Keratinocyte (primary cell): Measurements from ENCODE around the gene ZNF302. TPM values are rescaled to one million over a fixed set of nuclear protein-coding genes. Genes with fewer than 3 reads are reported as not detected.

Source experiments
- DNase-seq: peaks from one replicate; pipeline ENCODE4 v3.0.0-alpha.2; 2011; ENCODE audit warnings: low read depth, missing footprints, low spot score
- FAIRE-seq: peaks from 2 replicates; lab custom pipeline; 2011; peaks lifted over from hg19 to GRCh38; lab: Jason Lieb, UNC
- H2AFZ ChIP-seq: 2 replicates; pipeline ENCODE4 v1.6.0; 2012; ENCODE audit warnings: low read length, control low read depth, inconsistent platforms; ENCODE audit not compliant: control insufficient read depth
- H3K27ac ChIP-seq: 2 replicates; pipeline ENCODE4 v1.5.1; 2011; ENCODE audit warnings: low read length; ENCODE audit not compliant: control insufficient read depth, insufficient read depth
- H3K27me3 ChIP-seq: 3 replicates; pipeline ENCODE4 v1.6.0; 2011; ENCODE audit warnings: low read length; ENCODE audit not compliant: control insufficient read depth, insufficient read depth; ENCODE audit errors: extremely low read depth
- H3K36me3 ChIP-seq, 2 experiments: 2 replicates in 1 of 2; 3 replicates in 1 of 2; pipeline ENCODE4 v1.5.1; 2011; ENCODE audit warnings: low read length in 2 of 2, mild to moderate bottlenecking in 1 of 2; ENCODE audit not compliant: control insufficient read depth in 2 of 2, insufficient read depth in 2 of 2; ENCODE audit errors: extremely low read depth in 1 of 2
- H3K4me1 ChIP-seq: 3 replicates; pipeline ENCODE4 v1.5.1; 2011; ENCODE audit warnings: low read length; ENCODE audit not compliant: control insufficient read depth, insufficient read depth; ENCODE audit errors: extremely low read depth
- H3K4me2 ChIP-seq: 3 replicates; pipeline ENCODE4 v1.6.0; 2011; ENCODE audit warnings: low read depth, low read length; ENCODE audit not compliant: control insufficient read depth, insufficient read depth; ENCODE audit errors: extremely low read depth
- H3K4me3 ChIP-seq, 3 experiments: fragments of 200-600 bp in 1 of 3; sonication (generic) in 1 of 3; 2 replicates in 2 of 3; 3 replicates in 1 of 3; pipeline ENCODE4 v1.5.1; 2011 to 2016; ENCODE audit warnings: low read length in 3 of 3, mild to moderate bottlenecking in 3 of 3, control low read depth in 2 of 3, inconsistent platforms in 1 of 3, low read depth in 1 of 3, mixed read lengths in 1 of 3, mixed run types in 1 of 3, moderate library complexity in 1 of 3; ENCODE audit not compliant: control insufficient read depth in 2 of 3, insufficient read depth in 2 of 3; ENCODE audit errors: extremely low read depth in 1 of 3
- H3K79me2 ChIP-seq: 2 replicates; pipeline ENCODE4 v1.6.0; 2012; ENCODE audit warnings: low read length; ENCODE audit not compliant: control insufficient read depth, insufficient read depth
- H3K9ac ChIP-seq: 3 replicates; pipeline ENCODE4 v1.6.0; 2011; ENCODE audit warnings: low read length; ENCODE audit not compliant: control insufficient read depth, insufficient read depth; ENCODE audit errors: extremely low read depth
- H3K9me1 ChIP-seq: 3 replicates; pipeline ENCODE4 v1.6.0; 2011; ENCODE audit warnings: low read length; ENCODE audit not compliant: control insufficient read depth, insufficient read depth; ENCODE audit errors: extremely low read depth
- H3K9me3 ChIP-seq: 2 replicates; pipeline ENCODE4 v1.5.1; 2012; ENCODE audit warnings: low read depth, low read length; ENCODE audit not compliant: control insufficient read depth
- H4K20me1 ChIP-seq: 3 replicates; pipeline ENCODE4 v1.6.0; 2011; ENCODE audit warnings: low read length; ENCODE audit not compliant: control insufficient read depth, insufficient read depth; ENCODE audit errors: extremely low read depth
- EZH2 ChIP-seq: IDR thresholded peaks from one replicate; pipeline ENCODE4 v1.6.1; 2012; ENCODE audit warnings: inconsistent platforms, mild to moderate bottlenecking, low read length, moderate library complexity
- dilution Hi-C: fragments of 300-500 bp; cut with MboI; formaldehyde crosslinking; loops from one replicate; pipeline ENCODE4 v1.7.0; 2020; ENCODE audit warnings: low sequenced_read_pairs; ENCODE audit not compliant: extremely low pct_ligation_motif_present
- polyA minus RNA-seq, 3 experiments: library from RNA; depleted of rRNA, polyadenylated mRNA; stranded (reverse); fragments of >200 nt; gene quantifications; 1 replicate in 1 of 3; 2 replicates in 1 of 3; 3 replicates in 1 of 3; pipeline ENCODE4 v1.2.3, GENCODE V29; 2011
- polyA plus RNA-seq, 5 experiments: library from polyadenylated mRNA; depleted of rRNA in 3 of 5; stranded (reverse) in 3 of 5; stranded (forward) in 1 of 5; unstranded in 1 of 5; fragments of >200 nt; gene quantifications; 1 replicate in 1 of 5; 2 replicates in 3 of 5; 3 replicates in 1 of 5; pipeline versions ENCODE4 v1.2.1 to v1.2.3, GENCODE V29; 2011 to 2012; ENCODE audit warnings: missing spikeins in 2 of 5, low read depth in 1 of 5, low replicate concordance in 1 of 5
- TF ChIP-seq, protein P1 (sequence below), 3 experiments: IDR thresholded peaks in 1 of 3; conservative IDR thresholded peaks in 1 of 3; optimal IDR thresholded peaks in 1 of 3; 2 replicates in 2 of 3; 3 replicates in 1 of 3; pipeline versions ENCODE3 to v1.5.1; 2011; ENCODE audit warnings: low read length in 3 of 3, mild to moderate bottlenecking in 3 of 3, moderate library complexity in 2 of 3, control low read depth in 1 of 3, inconsistent platforms in 1 of 3; ENCODE audit not compliant: insufficient read depth in 2 of 3; ENCODE audit errors: extremely low read depth in 1 of 3

The ZNF302 gene
- polyA plus RNA-seq (6.4 to 14.1 TPM (median 13.4 TPM) in 3 replicates), polyA minus RNA-seq (1.3 to 10.2 TPM (median 8.6 TPM) in 3 replicates)
- polyA plus RNA-seq (2011; ENCODE audit: low read depth): 2.5 TPM
- 3.1 and 5.8 TPM in 2 replicates for polyA plus RNA-seq (2011; cell fraction: cytosol; rRNA removed)
- 31.5 and 41.6 TPM in 2 replicates for polyA plus RNA-seq (2011; cell fraction: nucleus; rRNA removed)
- 6.2 and 9.3 TPM in 2 replicates for polyA plus RNA-seq (2012; ENCODE audit: low replicate concordance)
- polyA minus RNA-seq (2011; cell fraction: cytosol; rRNA and poly(A)+ RNA removed): 3.1 TPM
- polyA minus RNA-seq (2011; cell fraction: nucleus; rRNA and poly(A)+ RNA removed): 7.7 and 9.4 TPM in 2 replicates

DNA sequence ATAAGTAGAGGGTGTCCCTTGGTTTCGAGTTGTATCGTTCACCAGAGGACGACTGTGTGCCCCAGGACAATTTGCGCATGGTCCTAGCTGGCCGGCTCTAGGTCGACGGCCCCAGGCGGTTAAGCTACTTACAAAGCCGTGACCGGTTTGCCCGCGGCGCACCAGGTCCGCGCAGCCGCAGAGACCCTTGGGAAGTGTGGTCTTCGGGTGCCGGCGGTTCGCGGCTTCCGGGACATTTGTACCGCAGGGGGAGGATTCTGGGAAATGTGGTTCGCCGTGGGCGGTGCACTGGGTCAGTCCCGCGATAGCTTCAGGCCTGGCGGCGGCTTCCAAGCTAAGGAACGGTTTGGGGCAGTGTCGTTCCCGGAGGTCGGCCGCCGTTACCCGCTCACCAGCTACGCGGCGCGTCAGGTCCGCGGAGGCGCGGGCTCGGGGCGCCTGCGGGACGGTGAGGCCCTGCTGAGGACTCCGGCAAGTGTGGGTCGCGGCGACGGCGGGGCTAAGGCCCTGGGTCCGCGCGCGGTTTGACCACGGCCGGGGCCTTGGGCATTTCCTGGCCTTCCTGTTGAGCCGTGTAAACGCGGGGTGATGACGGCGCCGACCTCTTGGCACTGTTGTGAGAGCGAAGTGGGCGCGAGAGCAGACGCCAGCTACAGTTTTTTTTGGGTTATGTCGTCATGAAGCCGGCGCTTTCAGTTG, at the start of gene ZNF302:
Gene ZNF302 (plus strand): TSS at position 293 of the 699 bp plus-strand sequence. CDS start 1,127 bp downstream, outside the sequence.
- peak within 1 kb of the TSS; percentile 92 for H3K9ac ChIP-seq
- H3K27me3 ChIP-seq: no peaks in the 10 kb centered on the region
- H3K9me3 ChIP-seq: peaks cover 5% of the 10 kb centered on the region
- TF ChIP-seq EZH2: no peak
- TF ChIP-seq, protein P1, sequence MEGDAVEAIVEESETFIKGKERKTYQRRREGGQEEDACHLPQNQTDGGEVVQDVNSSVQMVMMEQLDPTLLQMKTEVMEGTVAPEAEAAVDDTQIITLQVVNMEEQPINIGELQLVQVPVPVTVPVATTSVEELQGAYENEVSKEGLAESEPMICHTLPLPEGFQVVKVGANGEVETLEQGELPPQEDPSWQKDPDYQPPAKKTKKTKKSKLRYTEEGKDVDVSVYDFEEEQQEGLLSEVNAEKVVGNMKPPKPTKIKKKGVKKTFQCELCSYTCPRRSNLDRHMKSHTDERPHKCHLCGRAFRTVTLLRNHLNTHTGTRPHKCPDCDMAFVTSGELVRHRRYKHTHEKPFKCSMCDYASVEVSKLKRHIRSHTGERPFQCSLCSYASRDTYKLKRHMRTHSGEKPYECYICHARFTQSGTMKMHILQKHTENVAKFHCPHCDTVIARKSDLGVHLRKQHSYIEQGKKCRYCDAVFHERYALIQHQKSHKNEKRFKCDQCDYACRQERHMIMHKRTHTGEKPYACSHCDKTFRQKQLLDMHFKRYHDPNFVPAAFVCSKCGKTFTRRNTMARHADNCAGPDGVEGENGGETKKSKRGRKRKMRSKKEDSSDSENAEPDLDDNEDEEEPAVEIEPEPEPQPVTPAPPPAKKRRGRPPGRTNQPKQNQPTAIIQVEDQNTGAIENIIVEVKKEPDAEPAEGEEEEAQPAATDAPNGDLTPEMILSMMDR (optimal IDR thresholded peaks at IDR 0.05 in 1 of 3, IDR thresholded peaks at IDR 0.05 in 1 of 3, conservative IDR thresholded peaks at IDR 0.05 in 1 of 3; ENCODE audit: extremely low read depth in 1 of 3, insufficient read depth in 2 of 3, low read length in 3 of 3): no peak
- peak within 1 kb of the TSS; percentile 93 for H3K27ac ChIP-seq
- H3K36me3 ChIP-seq: peaks cover 5 to 18% of the 10 kb centered on the region in 2 experiments
- H3K4me1 ChIP-seq: peaks cover 9% of the 10 kb centered on the region
- no peak for FAIRE-seq
- DNase-seq: peak; percentile 50
- no peaks in the 10 kb centered on the region for H3K9me1 ChIP-seq
- peak within 1 kb of the TSS; percentile 99 for H2AFZ ChIP-seq
- peak within 1 kb of the TSS; percentile 85 to 89 (median 87) for H3K4me3 ChIP-seq
- dilution Hi-C loops: no loop called here
- H3K79me2 ChIP-seq: peaks cover 14% of the 10 kb centered on the region
- peak within 1 kb of the TSS; percentile 93 for H3K4me2 ChIP-seq
- no peaks in the 10 kb centered on the region for H4K20me1 ChIP-seq

DNA sequence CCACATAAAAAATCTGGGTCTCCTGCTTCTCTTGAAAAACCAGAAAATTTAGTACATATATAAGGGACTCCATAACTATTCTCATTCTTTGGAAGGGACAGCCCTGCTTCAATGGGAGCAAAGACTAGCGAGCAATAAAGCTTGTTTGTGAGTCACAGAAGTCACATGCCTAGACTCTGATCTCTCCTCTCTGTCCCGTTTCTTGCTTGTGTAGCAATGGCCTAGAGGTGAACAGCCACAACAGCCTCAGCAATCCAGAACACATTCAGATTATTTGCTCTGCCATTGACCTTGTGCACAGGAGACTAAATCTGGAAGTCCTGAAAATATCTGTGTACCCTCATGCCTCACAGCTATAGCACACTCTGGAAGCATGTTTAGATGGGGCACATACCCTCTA, 43.7 kb upstream of the ZNF302 start:
- no peaks in the 10 kb centered on the region for H3K4me1 ChIP-seq
- no peaks in the 10 kb centered on the region for H3K9me3 ChIP-seq
- H3K36me3 ChIP-seq: no peaks in the 10 kb centered on the region
- no peaks in the 10 kb centered on the region for H3K79me2 ChIP-seq
- no peak overlapping the region for H3K4me2 ChIP-seq
- no peak overlapping the region for H3K27ac ChIP-seq
- DNase-seq: no peak
- no peak overlapping the region for H3K9ac ChIP-seq
- no peaks in the 10 kb centered on the region for H4K20me1 ChIP-seq
- H3K4me3 ChIP-seq: no peak overlapping the region
- dilution Hi-C loops: no loop called here
- no peaks in the 10 kb centered on the region for H3K27me3 ChIP-seq
- no peaks in the 10 kb centered on the region for H3K9me1 ChIP-seq
- no peak for TF ChIP-seq EZH2
- TF ChIP-seq, protein P1 (optimal IDR thresholded peaks at IDR 0.05 in 1 of 3, IDR thresholded peaks at IDR 0.05 in 1 of 3, conservative IDR thresholded peaks at IDR 0.05 in 1 of 3; ENCODE audit: extremely low read depth in 1 of 3, insufficient read depth in 2 of 3, low read length in 3 of 3): no peak
- H2AFZ ChIP-seq: no peak overlapping the region
- FAIRE-seq: no peak
